ENCODE results near the gene FBXL16.

- TF ChIP-seq CTCF (conservative IDR thresholded peaks at IDR 0.05; ENCODE audit: low read depth in 2 of 2) (no peak), POLR2AphosphoS5 (IDR thresholded peaks at IDR 0.05; ENCODE audit: low read depth) (peak; percentile 28), STAT1 (IDR thresholded peaks at IDR 0.05; ENCODE audit: unreplicated experiment) (no peak), EZH2 (IDR thresholded peaks at IDR 0.05; ENCODE audit: low read depth, unreplicated experiment) (no peak), ETS1 (IDR thresholded peaks at IDR 0.05) (no peak), ZNF114 (CRISPR knock-in tag; IDR thresholded peaks at IDR 0.05) (no peak), EZH2phosphoT487 (IDR thresholded peaks at IDR 0.05; ENCODE audit: unreplicated experiment) (no peak), ZNF462 (CRISPR knock-in tag; IDR thresholded peaks at IDR 0.05) (no peak), REST (IDR thresholded peaks at IDR 0.05; ENCODE audit: unreplicated experiment) (no peak), JUNB (IDR thresholded peaks at IDR 0.05; ENCODE audit: unreplicated experiment) (no peak)
Measured at GRCh38 chr16:714558-715476, 9.2 kb upstream of the FBXL16 start, which contains the start of gene METRN.

Data from GM23338 (cell line).